Measurements from ENCODE around the gene IGF1. TPM values are rescaled to one million over a fixed set of nuclear protein-coding genes. Genes with fewer than 3 reads are reported as not detected.

IGF1 gene
- total and polyA plus RNA-seq, 3 donors from 2014 or later = 16.2 to 50.9 (median 16.9) TPM

DNA sequence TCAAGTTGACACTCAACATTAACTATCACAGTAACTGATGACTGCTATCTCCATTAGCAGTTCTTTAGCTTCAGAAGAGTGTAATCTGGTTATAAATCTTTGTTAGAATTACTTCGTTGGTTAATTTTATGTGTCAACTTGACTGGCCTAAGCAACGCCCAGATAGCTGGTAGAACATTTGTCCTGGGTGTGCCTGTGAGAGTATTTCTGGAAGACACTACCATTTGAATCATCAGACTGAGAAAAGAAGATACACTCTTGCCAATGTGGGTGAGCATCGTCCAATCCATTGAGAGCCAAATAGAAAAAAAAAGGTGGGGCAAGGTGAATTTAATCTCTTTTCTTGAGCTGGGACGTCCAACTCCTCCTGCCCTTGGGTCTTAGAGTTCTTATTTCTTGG, 129.0 kb downstream of the IGF1 start:
- 76 to 80% methylated on average over 4 of the region's 4 CpGs for WGBS, 2 donors

DNA sequence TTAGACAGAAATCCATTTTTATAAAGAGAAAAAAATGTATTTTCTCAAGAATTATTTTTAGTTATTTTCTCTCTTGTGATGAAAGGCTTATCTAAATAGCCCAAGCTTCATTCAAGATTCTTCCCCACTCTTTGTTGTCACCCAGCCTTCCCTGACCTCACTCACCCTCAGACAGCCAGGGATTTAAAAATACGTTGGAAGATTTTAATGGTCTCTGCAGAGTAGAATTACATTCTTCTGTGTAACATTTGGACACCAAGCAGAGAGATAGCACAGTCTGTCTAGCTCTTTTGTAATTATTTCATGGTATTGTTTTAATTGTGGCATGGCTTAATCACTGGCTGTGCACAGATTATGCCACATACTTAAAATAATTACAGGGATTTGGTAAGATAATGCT, 130.3 kb downstream of the IGF1 start:
- H3K9me3 ChIP-seq = no peaks in the 10 kb centered on the region
- H3K4me1 ChIP-seq = no peaks in the 10 kb centered on the region
- no peak overlapping the region for H3K27ac ChIP-seq
- 19 to 32% methylated on average over 1 of the region's 1 CpG for WGBS, 2 donors
- TF ChIP-seq POLR2A (IDR thresholded peaks at IDR 0.05) = no peak
- TF ChIP-seq, protein P1, sequence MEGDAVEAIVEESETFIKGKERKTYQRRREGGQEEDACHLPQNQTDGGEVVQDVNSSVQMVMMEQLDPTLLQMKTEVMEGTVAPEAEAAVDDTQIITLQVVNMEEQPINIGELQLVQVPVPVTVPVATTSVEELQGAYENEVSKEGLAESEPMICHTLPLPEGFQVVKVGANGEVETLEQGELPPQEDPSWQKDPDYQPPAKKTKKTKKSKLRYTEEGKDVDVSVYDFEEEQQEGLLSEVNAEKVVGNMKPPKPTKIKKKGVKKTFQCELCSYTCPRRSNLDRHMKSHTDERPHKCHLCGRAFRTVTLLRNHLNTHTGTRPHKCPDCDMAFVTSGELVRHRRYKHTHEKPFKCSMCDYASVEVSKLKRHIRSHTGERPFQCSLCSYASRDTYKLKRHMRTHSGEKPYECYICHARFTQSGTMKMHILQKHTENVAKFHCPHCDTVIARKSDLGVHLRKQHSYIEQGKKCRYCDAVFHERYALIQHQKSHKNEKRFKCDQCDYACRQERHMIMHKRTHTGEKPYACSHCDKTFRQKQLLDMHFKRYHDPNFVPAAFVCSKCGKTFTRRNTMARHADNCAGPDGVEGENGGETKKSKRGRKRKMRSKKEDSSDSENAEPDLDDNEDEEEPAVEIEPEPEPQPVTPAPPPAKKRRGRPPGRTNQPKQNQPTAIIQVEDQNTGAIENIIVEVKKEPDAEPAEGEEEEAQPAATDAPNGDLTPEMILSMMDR (IDR thresholded peaks at IDR 0.05) = no peak
- no peaks in the 10 kb centered on the region for H3K27me3 ChIP-seq
- intact Hi-C loops (cut with DNase I; ENCODE audit: low total_unique reads) = no loop called here
- H3K36me3 ChIP-seq (ENCODE audit: low read depth, missing control alignments) = no peaks in the 10 kb centered on the region
- no peak for DNase-seq
- no peak overlapping the region for H3K4me3 ChIP-seq

More for the DNA sequence above, 129.0 kb downstream of the IGF1 start:
- H3K4me1 ChIP-seq = no peaks in the 10 kb centered on the region
- TF ChIP-seq POLR2A (IDR thresholded peaks at IDR 0.05) = no peak
- TF ChIP-seq, protein P1 (IDR thresholded peaks at IDR 0.05) = no peak
- no peak for DNase-seq
- H3K27me3 ChIP-seq = no peaks in the 10 kb centered on the region
- no peaks in the 10 kb centered on the region for H3K36me3 ChIP-seq (ENCODE audit: low read depth, missing control alignments)
- H3K9me3 ChIP-seq = no peaks in the 10 kb centered on the region
- H3K4me3 ChIP-seq = no peak overlapping the region
- intact Hi-C loops (cut with DNase I; ENCODE audit: low total_unique reads) = no loop called here
- no peak overlapping the region for H3K27ac ChIP-seq

DNA sequence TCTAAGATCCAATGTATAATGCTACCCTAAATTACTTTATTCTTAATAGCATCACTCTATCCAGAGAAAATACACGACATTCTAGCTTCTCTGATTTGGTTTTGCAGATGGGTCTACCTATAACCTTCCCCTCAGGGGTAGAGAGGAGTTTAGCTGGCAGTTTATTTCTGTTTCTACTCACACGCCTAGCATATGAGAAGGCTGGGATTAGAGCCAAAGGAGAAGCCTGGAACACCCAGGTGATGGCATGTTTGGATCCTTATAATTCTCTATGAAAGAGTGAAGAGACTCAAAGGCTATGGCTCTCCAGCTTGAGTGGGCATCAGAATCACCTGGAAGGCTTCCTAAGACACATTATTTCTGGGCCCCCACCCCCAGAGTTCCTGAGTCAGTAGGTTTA, 131.3 kb downstream of the IGF1 start:
- 85 to 89% methylated on average over 2 of the region's 2 CpGs for WGBS, 2 donors
- no peaks in the 10 kb centered on the region for H3K36me3 ChIP-seq (ENCODE audit: low read depth, missing control alignments)
- H3K27me3 ChIP-seq = no peaks in the 10 kb centered on the region
- no peak overlapping the region for H3K4me3 ChIP-seq
- TF ChIP-seq, protein P1 (IDR thresholded peaks at IDR 0.05) = no peak
- no peak for TF ChIP-seq POLR2A (IDR thresholded peaks at IDR 0.05)
- H3K4me1 ChIP-seq = no peaks in the 10 kb centered on the region
- DNase-seq = no peak
- no peak overlapping the region for H3K27ac ChIP-seq
- intact Hi-C loops (cut with DNase I; ENCODE audit: low total_unique reads) = no loop called here
- H3K9me3 ChIP-seq = no peaks in the 10 kb centered on the region

DNA sequence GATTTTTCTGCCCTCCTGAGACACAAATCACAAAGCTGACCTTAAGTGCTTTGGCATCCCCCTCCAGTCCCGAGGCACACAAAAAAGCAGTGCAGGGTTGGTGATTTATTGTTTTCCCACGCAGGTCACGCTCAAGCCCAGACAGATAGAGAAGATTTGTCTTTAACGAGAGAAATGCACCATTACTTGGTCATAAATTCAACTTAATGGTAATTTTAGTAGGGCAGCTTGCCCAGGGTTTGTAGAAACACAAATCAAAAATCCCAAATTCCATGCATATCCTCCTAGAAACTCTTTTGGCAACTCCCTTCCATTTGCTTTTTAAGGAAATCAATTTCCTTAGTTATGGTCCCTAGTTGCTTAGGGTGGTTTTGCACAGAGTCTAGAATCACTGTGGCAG, 132.6 kb downstream of the IGF1 start:
- Histone ChIP-seq H3K27ac (no peak overlapping the region), H3K27me3 (no peaks in the 10 kb centered on the region), H3K36me3 (ENCODE audit: low read depth, missing control alignments) (no peaks in the 10 kb centered on the region), H3K4me1 (no peaks in the 10 kb centered on the region), H3K9me3 (no peaks in the 10 kb centered on the region), H3K4me3 (no peak overlapping the region)
- intact Hi-C loops (cut with DNase I; ENCODE audit: low total_unique reads) = no loop called here
- WGBS, 2 donors = 56 to 67% methylated on average over 4 of the region's 4 CpGs
- no peak for TF ChIP-seq POLR2A (IDR thresholded peaks at IDR 0.05)
- TF ChIP-seq, protein P1 (IDR thresholded peaks at IDR 0.05) = no peak
- DNase-seq = no peak

All from testis (tissue), 3 donors.